ENCODE measurements around the gene EPHA4.

EPHA4 gene

DNA sequence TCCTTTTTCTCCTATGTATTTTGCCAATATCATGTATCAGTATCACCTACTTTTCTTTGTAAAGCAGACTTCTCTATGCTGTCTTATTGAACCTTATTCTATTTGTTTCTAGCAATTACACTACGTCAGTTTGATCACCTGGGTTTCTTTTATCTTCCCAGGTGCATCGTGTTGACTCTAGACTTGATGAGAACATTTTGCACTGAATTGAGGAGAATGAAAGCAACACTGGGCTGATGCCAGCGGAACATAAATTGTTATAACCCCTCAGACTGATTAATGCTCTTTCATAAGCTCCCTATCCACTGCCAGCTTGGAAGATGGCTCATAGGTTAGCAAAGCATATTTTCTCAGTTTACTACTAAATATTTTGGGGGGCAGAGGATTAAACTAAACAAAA lies 140.6 kb downstream of the EPHA4 start:
- no peak for TF ChIP-seq CTCF (IDR thresholded peaks at IDR 0.05; ENCODE audit: borderline replicate concordance, control extremely low read depth, extremely low read depth, insufficient read depth, missing control alignments)
- DNase-seq (ENCODE audit: low spot score), result no peak
- in situ Hi-C loops (cut with MboI; ENCODE audit: low sequenced_read_pairs, unreplicated experiment), result no loop called here

DNA sequence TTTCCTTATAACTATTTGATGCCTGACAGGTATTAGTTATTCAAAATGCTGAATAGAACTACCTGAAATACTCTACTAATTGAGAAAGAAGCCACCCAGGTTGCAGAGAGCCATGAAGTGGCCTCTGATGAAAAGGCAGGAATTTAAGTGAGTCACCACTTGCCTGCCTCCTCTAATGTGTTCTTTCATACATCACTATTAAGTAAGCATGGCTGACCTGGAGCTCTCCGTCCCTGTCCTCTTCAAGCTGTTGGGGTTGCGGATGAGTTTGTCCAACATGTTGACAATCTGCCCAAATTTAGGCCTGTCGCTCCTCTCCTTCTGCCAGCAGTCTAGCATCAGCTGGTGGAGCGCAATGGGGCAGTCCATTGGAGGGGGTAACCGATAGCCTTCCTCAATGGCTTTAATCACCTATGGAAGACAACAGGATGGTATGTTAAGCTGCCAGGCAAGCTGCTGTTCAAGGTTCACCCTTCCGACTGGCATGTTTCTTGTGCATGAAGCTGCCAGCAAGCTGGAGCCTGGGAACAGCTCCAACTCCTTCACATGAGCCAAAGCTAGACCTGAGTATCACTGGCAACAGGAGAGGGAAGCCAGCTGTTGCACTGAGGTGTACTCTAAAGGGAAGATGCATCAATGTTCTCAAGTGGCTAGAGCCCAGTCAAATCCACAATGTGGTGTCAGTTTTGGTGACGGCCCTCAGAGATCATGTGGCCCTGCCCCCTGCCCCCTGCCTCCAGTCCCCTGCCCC lies 142.2 kb downstream of the EPHA4 start:
- no peak for DNase-seq (ENCODE audit: low spot score)
- TF ChIP-seq CTCF (IDR thresholded peaks at IDR 0.05; ENCODE audit: borderline replicate concordance, control extremely low read depth, extremely low read depth, insufficient read depth, missing control alignments), result no peak
- in situ Hi-C loops (cut with MboI; ENCODE audit: low sequenced_read_pairs, unreplicated experiment), result no loop called here

GRCh38 chr2:221428896-221429295 lies 143.2 kb downstream of the EPHA4 start:
- in situ Hi-C loops (cut with MboI; ENCODE audit: low sequenced_read_pairs, unreplicated experiment), result no loop called here
- DNase-seq (ENCODE audit: low spot score), result no peak
- TF ChIP-seq CTCF (IDR thresholded peaks at IDR 0.05; ENCODE audit: borderline replicate concordance, control extremely low read depth, extremely low read depth, insufficient read depth, missing control alignments), result no peak

- no peak for DNase-seq (ENCODE audit: low spot score)
- in situ Hi-C loops (cut with MboI; ENCODE audit: low sequenced_read_pairs, unreplicated experiment), result no loop called here
- TF ChIP-seq CTCF (IDR thresholded peaks at IDR 0.05; ENCODE audit: borderline replicate concordance, control extremely low read depth, extremely low read depth, insufficient read depth, missing control alignments), result no peak
Observed at GRCh38 chr2:221426929-221427328, 145.2 kb downstream of the EPHA4 start.

- TF ChIP-seq CTCF (IDR thresholded peaks at IDR 0.05; ENCODE audit: borderline replicate concordance, control extremely low read depth, extremely low read depth, insufficient read depth, missing control alignments), result no peak
- DNase-seq (ENCODE audit: low spot score), result no peak
- in situ Hi-C loops (cut with MboI; ENCODE audit: low sequenced_read_pairs, unreplicated experiment), result no loop called here
Observed at GRCh38 chr2:221425891-221426290, 146.2 kb downstream of the EPHA4 start.

GRCh38 chr2:221425353-221425752 lies 146.8 kb downstream of the EPHA4 start:
- in situ Hi-C loops (cut with MboI; ENCODE audit: low sequenced_read_pairs, unreplicated experiment), result no loop called here
- no peak for TF ChIP-seq CTCF (IDR thresholded peaks at IDR 0.05; ENCODE audit: borderline replicate concordance, control extremely low read depth, extremely low read depth, insufficient read depth, missing control alignments)
- DNase-seq (ENCODE audit: low spot score), result no peak
